ENCODE data around the gene BMPR1B. TPM values are rescaled to one million over a fixed set of nuclear protein-coding genes. Genes with fewer than 3 reads are reported as not detected.

BMPR1B gene
- total RNA-seq, 1 experiment from 2014 or later = 7.1 TPM

GRCh38 chr4:95014068-95014467, 256.3 kb downstream of the BMPR1B start:
- Histone ChIP-seq H3K4me3 (ENCODE audit: low read length) (no peak overlapping the region), H3K9me2 (replicated peaks; ENCODE audit: low read length) (no peaks in the 10 kb centered on the region), H3K4me1 (ENCODE audit: insufficient read depth, low read length) (no peaks in the 10 kb centered on the region), H2AFZ (ENCODE audit: low read length) (no peak overlapping the region), H3K9ac (ENCODE audit: low read length) (no peak overlapping the region), H4K20me1 (ENCODE audit: low read length) (no peaks in the 10 kb centered on the region), H3K36me3 (ENCODE audit: low read depth, low read length) (no peaks in the 10 kb centered on the region), H3K27me3 (ENCODE audit: low read length) (no peaks in the 10 kb centered on the region), H3K9me3 (ENCODE audit: low read length) (no peaks in the 10 kb centered on the region), H3K4me2 (ENCODE audit: low read length) (no peak overlapping the region), H3F3A (ENCODE audit: low read length, unreplicated experiment) (no peaks in the 10 kb centered on the region), H3K79me2 (ENCODE audit: low read length) (no peaks in the 10 kb centered on the region), H3K27ac (ENCODE audit: low read length) (no peak overlapping the region)
- TF ChIP-seq EZH2phosphoT487 (IDR thresholded peaks at IDR 0.05; ENCODE audit: borderline replicate concordance, low read length) (no peak), EZH2 (IDR thresholded peaks at IDR 0.05; ENCODE audit: low read length, unreplicated experiment) (no peak), CTCF (conservative IDR thresholded peaks at IDR 0.05; ENCODE audit: low read depth, low read length) (no peak)
- ATAC-seq = no peak
- POLR2A ChIA-PET (ENCODE audit: unreplicated experiment) = no interaction called here
- CTCF ChIA-PET = no interaction called here
- intact Hi-C loops (cut with micrococcal nuclease) = no loop called here
- DNase-seq = no peak
- no TSS peak for BruUV-seq (replicated peaks)

DNA sequence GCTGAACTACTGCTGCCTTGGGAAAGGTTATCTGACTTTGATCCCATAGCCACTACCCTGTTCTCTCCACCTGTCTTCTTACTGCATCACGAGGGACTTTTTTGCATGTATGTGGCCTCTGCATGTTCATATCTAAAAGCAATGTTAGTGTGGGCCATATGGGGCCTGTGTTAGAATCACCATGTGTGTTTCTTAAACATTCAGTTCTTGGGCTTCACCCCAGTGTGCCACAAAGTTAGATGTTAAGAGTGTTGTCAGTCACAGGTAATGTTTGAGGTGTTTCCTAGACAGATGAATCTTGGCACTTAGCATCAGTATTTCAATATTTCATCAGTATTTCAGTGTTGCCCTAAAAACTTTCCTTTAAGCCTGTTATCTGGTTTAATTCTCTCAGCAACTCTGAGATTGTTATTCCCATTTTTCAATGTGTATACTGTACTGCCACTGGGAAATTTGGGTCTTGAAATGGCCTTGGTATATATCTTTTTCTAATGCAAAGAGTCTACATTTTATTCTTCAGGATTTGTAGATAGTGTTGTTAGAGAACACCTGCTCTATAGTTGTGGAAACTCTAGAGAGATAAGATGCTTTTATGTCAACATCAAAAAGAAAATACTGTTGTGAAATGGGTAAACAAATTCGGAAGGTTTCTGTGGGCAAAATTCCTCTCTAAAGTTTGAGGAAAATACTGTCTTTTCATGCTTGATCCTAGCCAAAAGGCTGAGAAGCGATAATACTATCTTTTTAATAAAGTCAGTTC, 259.7 kb downstream of the BMPR1B start:
- Histone ChIP-seq H3K9me3 (ENCODE audit: low read length) (no peaks in the 10 kb centered on the region), H3K9me2 (replicated peaks; ENCODE audit: low read length) (no peaks in the 10 kb centered on the region), H3K4me2 (ENCODE audit: low read length) (no peak overlapping the region), H3K27me3 (ENCODE audit: low read length) (no peaks in the 10 kb centered on the region), H3K4me3 (ENCODE audit: low read length) (no peak overlapping the region), H3K27ac (ENCODE audit: low read length) (no peak overlapping the region), H3F3A (ENCODE audit: low read length, unreplicated experiment) (no peaks in the 10 kb centered on the region), H4K20me1 (ENCODE audit: low read length) (no peaks in the 10 kb centered on the region), H3K4me1 (ENCODE audit: insufficient read depth, low read length) (no peaks in the 10 kb centered on the region), H3K9ac (ENCODE audit: low read length) (no peak overlapping the region), H2AFZ (ENCODE audit: low read length) (no peak overlapping the region), H3K36me3 (ENCODE audit: low read depth, low read length) (no peaks in the 10 kb centered on the region), H3K79me2 (ENCODE audit: low read length) (no peaks in the 10 kb centered on the region)
- ChIA-PET CTCF (no interaction called here), POLR2A (ENCODE audit: unreplicated experiment) (no interaction called here)
- DNase-seq (no peak), ATAC-seq (no peak)
- intact Hi-C loops (cut with micrococcal nuclease) = no loop called here
- no TSS peak for BruUV-seq (replicated peaks)
- TF ChIP-seq CTCF (conservative IDR thresholded peaks at IDR 0.05; ENCODE audit: low read depth, low read length) (no peak), EZH2 (IDR thresholded peaks at IDR 0.05; ENCODE audit: low read length, unreplicated experiment) (no peak), EZH2phosphoT487 (IDR thresholded peaks at IDR 0.05; ENCODE audit: borderline replicate concordance, low read length) (no peak)

GRCh38 chr4:95018785-95019184, 261.0 kb downstream of the BMPR1B start:
- Histone ChIP-seq H3K27ac (ENCODE audit: low read length) (no peak overlapping the region), H3K27me3 (ENCODE audit: low read length) (no peaks in the 10 kb centered on the region), H3F3A (ENCODE audit: low read length, unreplicated experiment) (no peaks in the 10 kb centered on the region), H3K4me1 (ENCODE audit: insufficient read depth, low read length) (peaks cover 9% of the 10 kb centered on the region), H3K36me3 (ENCODE audit: low read depth, low read length) (no peaks in the 10 kb centered on the region), H3K9me3 (ENCODE audit: low read length) (no peaks in the 10 kb centered on the region), H2AFZ (ENCODE audit: low read length) (no peak overlapping the region), H3K9ac (ENCODE audit: low read length) (no peak overlapping the region), H3K4me2 (ENCODE audit: low read length) (no peak overlapping the region), H3K79me2 (ENCODE audit: low read length) (no peaks in the 10 kb centered on the region), H3K4me3 (ENCODE audit: low read length) (no peak overlapping the region), H3K9me2 (replicated peaks; ENCODE audit: low read length) (no peaks in the 10 kb centered on the region), H4K20me1 (ENCODE audit: low read length) (no peaks in the 10 kb centered on the region)
- intact Hi-C loops (cut with micrococcal nuclease) = no loop called here
- ChIA-PET CTCF (no interaction called here), POLR2A (ENCODE audit: unreplicated experiment) (interaction anchor here (0.6 kb wide), 1 partner anchor 11 kb away, joined by 8 read pairs; no protein-coding TSS in a partner anchor)
- DNase-seq (no peak), ATAC-seq (no peak)
- BruUV-seq (replicated peaks) = no TSS peak
- TF ChIP-seq CTCF (conservative IDR thresholded peaks at IDR 0.05; ENCODE audit: low read depth, low read length) (no peak), EZH2 (IDR thresholded peaks at IDR 0.05; ENCODE audit: low read length, unreplicated experiment) (no peak), EZH2phosphoT487 (IDR thresholded peaks at IDR 0.05; ENCODE audit: borderline replicate concordance, low read length) (no peak)

Measured in PC-3 (cell line).